ENCODE data around the gene BUD23.

GRCh38 chr7:73669858-73670385, 13.5 kb upstream of the BUD23 start:
- no peak for TF ChIP-seq CTCF (IDR thresholded peaks at IDR 0.05)
- TF ChIP-seq POLR2AphosphoS5 (IDR thresholded peaks at IDR 0.05) = no peak
- no peak for TF ChIP-seq POLR2A (IDR thresholded peaks at IDR 0.05)

All from upper lobe of left lung (tissue), 4 donors.